Measurements from ENCODE around the gene TFPI. TPM values are rescaled to one million over a fixed set of nuclear protein-coding genes. Genes with fewer than 3 reads are reported as not detected.

Gene TFPI
- total RNA-seq, 1 experiment from 2014 or later = 8.4 TPM

- Mint-ChIP-seq H3K27ac (no peak overlapping the region), H3K27me3 (ENCODE audit: low read depth) (peaks cover 3% of the 10 kb centered on the region; the same call in 1 of the 2 replicates), H3K9me3 (peaks cover 15% of the 10 kb centered on the region), H3K4me3 (no peak overlapping the region), H3K36me3 (peaks cover 16% of the 10 kb centered on the region; the same call in 1 of the 2 replicates), H3K4me1 (peaks cover 38% of the 10 kb centered on the region)
- POLR2A ChIA-PET = no interaction called here
- no peak for DNase-seq (ENCODE audit: low spot score)
- ATAC-seq = no peak
- CTCF ChIA-PET = no interaction called here
- TF ChIP-seq ETV6 (CRISPR knock-in tag; IDR thresholded peaks at IDR 0.05) (no peak), SMAD4 (CRISPR knock-in tag; IDR thresholded peaks at IDR 0.05) (no peak), USF2 (CRISPR knock-in tag; IDR thresholded peaks at IDR 0.05) (no peak), ESRRA (CRISPR knock-in tag; IDR thresholded peaks at IDR 0.05; ENCODE audit: borderline replicate concordance) (no peak), JAZF1 (CRISPR knock-in tag; IDR thresholded peaks at IDR 0.05) (no peak), CDX4 (CRISPR knock-in tag; IDR thresholded peaks at IDR 0.05; ENCODE audit: borderline replicate concordance) (no peak), SP1 (CRISPR knock-in tag; conservative IDR thresholded peaks at IDR 0.05) (no peak), FOXP4 (CRISPR knock-in tag; IDR thresholded peaks at IDR 0.05) (no peak), ATF6 (CRISPR knock-in tag; IDR thresholded peaks at IDR 0.05) (no peak)
Measured at GRCh38 chr2:187506416-187506815, 47.8 kb downstream of the TFPI start.

GRCh38 chr2:187505065-187505672, 49.1 kb downstream of the TFPI start:
- ChIA-PET POLR2A (no interaction called here), CTCF (interaction anchor here (1.1 kb wide), 1 partner anchor 76 kb away, joined by 6 read pairs; no protein-coding TSS in a partner anchor)
- peaks cover 16% of the 10 kb centered on the region; the same call in 1 of the 2 replicates for H3K36me3 Mint-ChIP-seq
- H3K4me3 Mint-ChIP-seq = no peak overlapping the region
- ATAC-seq = no peak
- H3K27ac Mint-ChIP-seq = no peak overlapping the region
- peaks cover 3% of the 10 kb centered on the region; the same call in 1 of the 2 replicates for H3K27me3 Mint-ChIP-seq (ENCODE audit: low read depth)
- no peak for DNase-seq (ENCODE audit: low spot score)
- peaks cover 32% of the 10 kb centered on the region for H3K4me1 Mint-ChIP-seq
- H3K9me3 Mint-ChIP-seq = peaks cover 15% of the 10 kb centered on the region
- TF ChIP-seq CTCF (IDR thresholded peaks at IDR 0.05) (no peak), GTF2I (CRISPR knock-in tag; conservative IDR thresholded peaks at IDR 0.05) (no peak), OVOL2 (CRISPR knock-in tag; IDR thresholded peaks at IDR 0.05; ENCODE audit: borderline replicate concordance) (no peak), E2F5 (CRISPR knock-in tag; IDR thresholded peaks at IDR 0.05) (no peak), ETV6 (CRISPR knock-in tag; IDR thresholded peaks at IDR 0.05) (no peak), ZBTB21 (CRISPR knock-in tag; IDR thresholded peaks at IDR 0.05; ENCODE audit: borderline replicate concordance) (no peak), HMGXB4 (CRISPR knock-in tag; IDR thresholded peaks at IDR 0.05) (no peak), AR (CRISPR knock-in tag; IDR thresholded peaks at IDR 0.05) (no peak), FOXJ3 (CRISPR knock-in tag; IDR thresholded peaks at IDR 0.05; ENCODE audit: borderline replicate concordance) (no peak), ZNF512 (CRISPR knock-in tag; IDR thresholded peaks at IDR 0.05; ENCODE audit: borderline replicate concordance) (no peak), ZNF416 (CRISPR knock-in tag; IDR thresholded peaks at IDR 0.05) (no peak), ZNF121 (CRISPR knock-in tag; IDR thresholded peaks at IDR 0.05) (no peak)
